Bronchial epithelial cell (primary cell): ENCODE measurements around the gene REV3L. TPM values are rescaled to one million over a fixed set of nuclear protein-coding genes. Genes with fewer than 3 reads are reported as not detected.

Source experiments
- DNase-seq: peaks from one replicate; pipeline ENCODE4 v3.0.0-alpha.2; 2010; ENCODE audit warnings: low read depth
- FAIRE-seq: peaks from 2 replicates; lab custom pipeline; 2011; peaks lifted over from hg19 to GRCh38; lab: Jason Lieb, UNC
- H3K27me3 ChIP-seq: 2 replicates; pipeline ENCODE4 v1.5.1; 2011; ENCODE audit warnings: low read length; ENCODE audit not compliant: control insufficient read depth, insufficient read depth
- H3K36me3 ChIP-seq: 2 replicates; pipeline ENCODE4 v1.5.1; 2011; ENCODE audit warnings: low read length; ENCODE audit not compliant: control insufficient read depth, insufficient read depth
- H3K4me3 ChIP-seq: 2 replicates; pipeline ENCODE4 v1.5.1; 2011; ENCODE audit warnings: mild to moderate bottlenecking, low read depth, low read length, control low read depth
- total RNA-seq: library from RNA; depleted of rRNA; stranded (reverse); fragments of >200 nt; gene quantifications from 2 replicates; pipeline ENCODE4 v1.2.1, GENCODE V29; 2014
- TF ChIP-seq, protein P1 (sequence below): IDR thresholded peaks from 2 replicates; pipeline ENCODE4 v1.5.1; 2011; ENCODE audit warnings: mild to moderate bottlenecking, moderate library complexity, low read length, control low read depth, inconsistent platforms; ENCODE audit not compliant: insufficient read depth, severe bottlenecking

The REV3L gene
- total RNA-seq, 1 donor from 2014 or later, result 8.4 TPM

DNA sequence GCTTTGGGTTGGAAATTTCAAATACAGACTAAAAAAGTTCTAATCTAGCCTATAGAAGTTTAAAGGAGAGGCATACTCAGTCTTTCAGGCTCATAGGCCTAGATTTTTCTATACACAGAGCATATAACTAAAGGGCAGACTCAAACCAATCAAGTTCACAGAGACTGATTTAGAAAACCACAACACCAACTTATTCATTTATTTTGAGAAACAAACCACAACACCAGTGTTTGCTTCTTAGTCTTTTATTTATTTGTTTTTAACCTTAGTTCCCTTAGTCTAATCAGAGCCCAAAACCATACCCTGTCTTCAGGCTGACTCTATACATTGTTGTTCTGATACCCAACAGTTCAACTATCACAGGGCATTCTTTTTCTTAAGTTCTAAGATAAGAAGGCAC lies 103.7 kb downstream of the REV3L start:
- no peak for FAIRE-seq
- no peak for DNase-seq
- H3K36me3 ChIP-seq, result peaks cover 6% of the 10 kb centered on the region
- no peaks in the 10 kb centered on the region for H3K27me3 ChIP-seq
- H3K4me3 ChIP-seq, result no peak overlapping the region
- TF ChIP-seq, protein P1, sequence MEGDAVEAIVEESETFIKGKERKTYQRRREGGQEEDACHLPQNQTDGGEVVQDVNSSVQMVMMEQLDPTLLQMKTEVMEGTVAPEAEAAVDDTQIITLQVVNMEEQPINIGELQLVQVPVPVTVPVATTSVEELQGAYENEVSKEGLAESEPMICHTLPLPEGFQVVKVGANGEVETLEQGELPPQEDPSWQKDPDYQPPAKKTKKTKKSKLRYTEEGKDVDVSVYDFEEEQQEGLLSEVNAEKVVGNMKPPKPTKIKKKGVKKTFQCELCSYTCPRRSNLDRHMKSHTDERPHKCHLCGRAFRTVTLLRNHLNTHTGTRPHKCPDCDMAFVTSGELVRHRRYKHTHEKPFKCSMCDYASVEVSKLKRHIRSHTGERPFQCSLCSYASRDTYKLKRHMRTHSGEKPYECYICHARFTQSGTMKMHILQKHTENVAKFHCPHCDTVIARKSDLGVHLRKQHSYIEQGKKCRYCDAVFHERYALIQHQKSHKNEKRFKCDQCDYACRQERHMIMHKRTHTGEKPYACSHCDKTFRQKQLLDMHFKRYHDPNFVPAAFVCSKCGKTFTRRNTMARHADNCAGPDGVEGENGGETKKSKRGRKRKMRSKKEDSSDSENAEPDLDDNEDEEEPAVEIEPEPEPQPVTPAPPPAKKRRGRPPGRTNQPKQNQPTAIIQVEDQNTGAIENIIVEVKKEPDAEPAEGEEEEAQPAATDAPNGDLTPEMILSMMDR, result no peak

DNA sequence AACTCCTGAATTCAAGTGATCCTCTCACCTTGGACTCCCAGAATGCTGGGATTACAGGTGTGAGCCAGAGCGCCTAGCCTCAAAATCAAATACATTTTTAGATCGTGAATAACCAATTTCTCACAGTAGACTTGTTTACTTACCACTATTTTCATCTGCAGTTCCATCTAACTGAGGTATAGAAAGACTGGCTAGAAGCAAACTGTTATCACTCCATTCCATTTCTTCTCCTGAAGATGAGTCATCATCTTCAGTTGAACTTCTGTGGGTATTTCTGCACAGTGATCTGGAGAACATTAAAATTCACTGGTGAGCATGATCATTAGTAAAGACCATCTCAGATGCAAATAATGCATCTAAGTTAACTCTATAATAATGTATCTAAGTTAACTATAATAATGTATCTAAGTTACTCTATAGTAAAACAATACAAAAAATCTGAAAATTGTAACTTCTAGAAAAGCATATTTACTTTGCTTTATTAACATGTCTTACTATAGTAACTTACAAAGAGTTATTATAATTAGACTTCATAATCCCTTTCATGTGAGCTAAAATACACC lies 105.4 kb downstream of the REV3L start:
- peaks cover 8% of the 10 kb centered on the region for H3K36me3 ChIP-seq
- DNase-seq (no peak), FAIRE-seq (no peak)
- TF ChIP-seq, protein P1, result no peak
- no peak overlapping the region for H3K4me3 ChIP-seq
- H3K27me3 ChIP-seq, result no peaks in the 10 kb centered on the region

DNA sequence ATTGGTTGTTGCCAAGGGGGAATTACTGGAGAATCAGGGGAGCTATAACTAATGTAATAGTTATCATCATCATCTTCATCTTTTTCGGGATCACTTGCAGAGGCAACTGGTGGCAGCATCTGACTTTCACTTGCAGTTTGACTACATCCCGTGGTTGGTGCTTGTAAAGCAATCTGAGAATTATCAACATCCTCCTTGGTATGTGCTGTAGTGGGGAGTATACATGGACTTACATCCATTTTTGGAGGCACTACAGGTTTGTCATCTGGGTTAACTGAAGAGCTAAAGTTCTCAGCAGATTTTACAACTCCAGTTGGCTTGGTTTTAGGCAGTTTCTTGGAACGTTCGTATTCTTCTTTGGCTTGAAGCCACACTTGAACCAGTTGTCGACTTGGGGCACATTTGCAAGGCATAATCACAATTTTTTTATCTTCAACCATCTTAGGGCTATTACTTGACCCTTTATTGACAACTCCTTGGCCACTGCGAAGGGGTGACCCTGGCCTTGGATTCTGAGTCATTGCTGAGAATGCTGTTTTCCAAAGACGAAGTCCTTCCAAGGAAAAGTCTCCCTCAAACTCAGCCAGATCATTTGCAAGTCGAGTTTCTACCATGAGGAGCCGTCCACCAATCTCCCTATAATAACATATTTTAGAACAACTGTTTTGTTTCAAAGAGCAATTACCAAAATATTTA lies 115.5 kb downstream of the REV3L start:
- no peak for DNase-seq
- no peaks in the 10 kb centered on the region for H3K27me3 ChIP-seq
- TF ChIP-seq, protein P1, result no peak
- peak; percentile 23 for FAIRE-seq
- no peak overlapping the region for H3K4me3 ChIP-seq
- no peaks in the 10 kb centered on the region for H3K36me3 ChIP-seq

DNA sequence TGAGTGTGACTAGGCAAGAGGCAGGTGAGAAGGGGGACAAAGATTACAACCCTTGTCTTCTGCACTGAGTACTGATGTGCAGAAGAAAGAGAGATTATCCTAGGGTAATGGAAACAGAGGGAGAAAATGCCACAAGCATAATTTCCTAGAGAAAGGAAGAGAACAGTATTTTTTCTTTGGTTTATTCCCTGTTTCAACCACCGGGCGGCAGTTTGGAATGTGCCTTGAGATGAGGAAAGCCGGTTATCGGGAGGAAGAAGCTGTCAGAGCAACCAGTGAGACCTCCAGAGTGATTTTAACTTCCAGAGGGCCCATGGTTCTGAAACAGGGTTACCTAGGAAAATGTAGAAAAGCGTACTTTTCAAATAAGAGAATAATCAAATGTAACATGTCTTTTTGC lies 121.4 kb downstream of the REV3L start:
- TF ChIP-seq, protein P1, result peak; percentile 41
- Histone ChIP-seq H3K27me3 (no peaks in the 10 kb centered on the region), H3K4me3 (no peak overlapping the region), H3K36me3 (no peaks in the 10 kb centered on the region)
- no peak for FAIRE-seq
- peak; percentile 21 for DNase-seq

DNA sequence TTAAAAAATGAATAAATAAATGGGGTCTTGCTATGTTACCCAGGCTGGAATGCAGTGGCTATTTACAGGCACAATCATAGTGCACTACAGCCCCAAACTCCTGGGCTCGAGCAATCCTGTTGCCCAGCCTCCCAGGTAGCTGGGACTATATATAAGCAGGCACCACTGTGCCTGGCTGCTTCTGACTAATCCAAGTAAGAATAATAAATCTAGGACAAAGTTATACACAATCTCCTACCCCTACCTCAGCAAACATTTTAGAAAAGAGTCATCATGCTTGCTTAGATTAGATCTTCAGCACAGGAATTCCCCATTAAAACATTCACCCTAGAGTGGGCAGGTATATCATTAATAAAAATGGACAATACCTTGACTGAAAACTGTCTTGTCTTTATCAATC lies 124.6 kb downstream of the REV3L start:
- Histone ChIP-seq H3K36me3 (no peaks in the 10 kb centered on the region), H3K27me3 (no peaks in the 10 kb centered on the region), H3K4me3 (no peak overlapping the region)
- TF ChIP-seq, protein P1, result no peak
- DNase-seq, result peak; percentile 12
- no peak for FAIRE-seq

DNA sequence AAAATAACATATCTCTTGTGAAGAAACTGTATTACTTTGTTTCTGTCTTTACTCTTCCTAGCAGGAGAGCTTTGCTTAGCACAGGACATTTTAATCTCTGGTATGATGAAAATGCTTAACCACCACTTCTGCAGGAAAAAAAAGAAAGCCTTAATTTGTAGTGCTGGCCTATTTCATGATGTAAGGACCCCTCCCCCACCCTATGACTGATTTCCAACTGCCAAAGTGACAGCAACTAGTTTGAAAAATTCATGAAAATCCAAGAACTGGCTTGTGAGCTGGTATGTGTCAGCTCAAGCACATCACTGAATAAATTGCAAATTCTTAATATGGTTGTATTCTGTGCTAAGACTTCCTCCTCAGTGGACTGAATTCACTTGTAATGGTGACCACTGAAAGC lies 125.3 kb downstream of the REV3L start:
- no peaks in the 10 kb centered on the region for H3K36me3 ChIP-seq
- no peaks in the 10 kb centered on the region for H3K27me3 ChIP-seq
- FAIRE-seq, result no peak

More for the DNA sequence above, 125.3 kb downstream of the REV3L start:
- TF ChIP-seq, protein P1, result no peak
- H3K4me3 ChIP-seq, result no peak overlapping the region
- DNase-seq, result no peak
